ENCODE results near the gene TSPEAR. TPM values are rescaled to one million over a fixed set of nuclear protein-coding genes. Genes with fewer than 3 reads are reported as not detected.

TSPEAR gene
- total RNA-seq, 1 experiment from 2014 or later, result not detected

GRCh38 chr21:44702973-44703730 lies 8.2 kb downstream of the TSPEAR start:
- Mint-ChIP-seq H3K9me3 (ENCODE audit: low read depth, unreplicated experiment) (peaks cover 3% of the 10 kb centered on the region), H3K27me3 (ENCODE audit: unreplicated experiment) (peaks cover 91% of the 10 kb centered on the region), H3K27ac (ENCODE audit: unreplicated experiment) (no peak overlapping the region), H3K4me1 (ENCODE audit: low read depth, unreplicated experiment) (peaks cover 3% of the 10 kb centered on the region), H3K36me3 (ENCODE audit: insufficient read depth, unreplicated experiment) (no peaks in the 10 kb centered on the region), H3K4me3 (ENCODE audit: low read depth, unreplicated experiment) (no peak overlapping the region)
- no peak for DNase-seq
- no TSS peak for BruUV-seq (replicated peaks)
- intact Hi-C loops (cut with micrococcal nuclease; ENCODE audit: unreplicated experiment), result no loop called here
- TF ChIP-seq CTCF (IDR thresholded peaks at IDR 0.05; ENCODE audit: unreplicated experiment), result no peak
- CTCF ChIA-PET, result no interaction called here

GRCh38 chr21:44702111-44702972 lies 9.0 kb downstream of the TSPEAR start:
- Mint-ChIP-seq H3K27me3 (ENCODE audit: unreplicated experiment) (peaks cover 91% of the 10 kb centered on the region), H3K9me3 (ENCODE audit: low read depth, unreplicated experiment) (peaks cover 3% of the 10 kb centered on the region), H3K4me1 (ENCODE audit: low read depth, unreplicated experiment) (peaks cover 11% of the 10 kb centered on the region), H3K4me3 (ENCODE audit: low read depth, unreplicated experiment) (no peak overlapping the region), H3K27ac (ENCODE audit: unreplicated experiment) (no peak overlapping the region), H3K36me3 (ENCODE audit: insufficient read depth, unreplicated experiment) (no peaks in the 10 kb centered on the region)
- CTCF ChIA-PET, result no interaction called here
- intact Hi-C loops (cut with micrococcal nuclease; ENCODE audit: unreplicated experiment), result no loop called here
- BruUV-seq (replicated peaks), result no TSS peak
- no peak for TF ChIP-seq CTCF (IDR thresholded peaks at IDR 0.05; ENCODE audit: unreplicated experiment)
- DNase-seq, result no peak

GRCh38 chr21:44701541-44701940 lies 9.8 kb downstream of the TSPEAR start:
- H3K27me3 Mint-ChIP-seq (ENCODE audit: unreplicated experiment), result peaks cover 98% of the 10 kb centered on the region
- CTCF ChIA-PET, result no interaction called here
- intact Hi-C loops (cut with micrococcal nuclease; ENCODE audit: unreplicated experiment), result no loop called here
- no peak overlapping the region for H3K27ac Mint-ChIP-seq (ENCODE audit: unreplicated experiment)
- BruUV-seq (replicated peaks), result no TSS peak
- H3K4me3 Mint-ChIP-seq (ENCODE audit: low read depth, unreplicated experiment), result no peak overlapping the region
- no peak for TF ChIP-seq CTCF (IDR thresholded peaks at IDR 0.05; ENCODE audit: unreplicated experiment)
- no peak for DNase-seq
- H3K36me3 Mint-ChIP-seq (ENCODE audit: insufficient read depth, unreplicated experiment), result no peaks in the 10 kb centered on the region
- H3K9me3 Mint-ChIP-seq (ENCODE audit: low read depth, unreplicated experiment), result peaks cover 3% of the 10 kb centered on the region
- peaks cover 14% of the 10 kb centered on the region for H3K4me1 Mint-ChIP-seq (ENCODE audit: low read depth, unreplicated experiment)

GRCh38 chr21:44701023-44701400 lies 10.4 kb downstream of the TSPEAR start:
- peaks cover 100% of the 10 kb centered on the region for H3K27me3 Mint-ChIP-seq (ENCODE audit: unreplicated experiment)

More at GRCh38 chr21:44701023-44701400, 10.4 kb downstream of the TSPEAR start:
- H3K27ac Mint-ChIP-seq (ENCODE audit: unreplicated experiment), result no peak overlapping the region
- no peak overlapping the region for H3K4me3 Mint-ChIP-seq (ENCODE audit: low read depth, unreplicated experiment)
- peaks cover 3% of the 10 kb centered on the region for H3K9me3 Mint-ChIP-seq (ENCODE audit: low read depth, unreplicated experiment)
- no peaks in the 10 kb centered on the region for H3K36me3 Mint-ChIP-seq (ENCODE audit: insufficient read depth, unreplicated experiment)
- H3K4me1 Mint-ChIP-seq (ENCODE audit: low read depth, unreplicated experiment), result peaks cover 14% of the 10 kb centered on the region
- CTCF ChIA-PET, result no interaction called here
- no peak for TF ChIP-seq CTCF (IDR thresholded peaks at IDR 0.05; ENCODE audit: unreplicated experiment)
- intact Hi-C loops (cut with micrococcal nuclease; ENCODE audit: unreplicated experiment), result no loop called here
- no peak for DNase-seq
- BruUV-seq (replicated peaks), result no TSS peak

Data from Calu3 (cell line).